ENCODE results near the gene MMAB.

MMAB gene

GRCh38 chr12:109580684-109581333, 7.5 kb upstream of the MMAB start:
- no peak for TF ChIP-seq CTCF (IDR thresholded peaks at IDR 0.05; ENCODE audit: low read length, missing control alignments)

GRCh38 chr12:109580272-109580671, 7.0 kb upstream of the MMAB start:
- H3K4me3 ChIP-seq (replicated peaks; ENCODE audit: low read depth, low read length): no peak overlapping the region
- TF ChIP-seq CTCF (IDR thresholded peaks at IDR 0.05; ENCODE audit: low read length, missing control alignments): no peak
- no peak for DNase-seq (ENCODE audit: low read depth)

More at GRCh38 chr12:109580684-109581333, 7.5 kb upstream of the MMAB start:
- H3K4me3 ChIP-seq (replicated peaks; ENCODE audit: low read depth, low read length): no peak overlapping the region
- DNase-seq (ENCODE audit: low read depth): no peak

GRCh38 chr12:109579639-109580038, 6.3 kb upstream of the MMAB start:
- TF ChIP-seq CTCF (IDR thresholded peaks at IDR 0.05; ENCODE audit: low read length, missing control alignments): no peak
- no peak overlapping the region for H3K4me3 ChIP-seq (replicated peaks; ENCODE audit: low read depth, low read length)
- DNase-seq (ENCODE audit: low read depth): no peak

- H3K4me3 ChIP-seq (replicated peaks; ENCODE audit: low read depth, low read length): no peak overlapping the region
- TF ChIP-seq CTCF (IDR thresholded peaks at IDR 0.05; ENCODE audit: low read length, missing control alignments): no peak
- DNase-seq (ENCODE audit: low read depth): no peak
Observed at GRCh38 chr12:109578330-109578927, 5.1 kb upstream of the MMAB start.

- no peak for DNase-seq (ENCODE audit: low read depth)
- TF ChIP-seq CTCF (IDR thresholded peaks at IDR 0.05; ENCODE audit: low read length, missing control alignments): no peak
- no peak overlapping the region for H3K4me3 ChIP-seq (replicated peaks; ENCODE audit: low read depth, low read length)
Observed at GRCh38 chr12:109577311-109577710, 4.0 kb upstream of the MMAB start.

GRCh38 chr12:109575683-109576082, 2.4 kb upstream of the MMAB start:
- no peak for TF ChIP-seq CTCF (IDR thresholded peaks at IDR 0.05; ENCODE audit: low read length, missing control alignments)
- DNase-seq (ENCODE audit: low read depth): no peak

GRCh38 chr12:109573914-109574244, 575 bp upstream of the MMAB start:
- peak overlapping the region; percentile 88 for H3K4me3 ChIP-seq (replicated peaks; ENCODE audit: low read depth, low read length)
- no peak for DNase-seq (ENCODE audit: low read depth)
- no peak for TF ChIP-seq CTCF (IDR thresholded peaks at IDR 0.05; ENCODE audit: low read length, missing control alignments)

More at GRCh38 chr12:109575683-109576082, 2.4 kb upstream of the MMAB start:
- H3K4me3 ChIP-seq (replicated peaks; ENCODE audit: low read depth, low read length): no peak overlapping the region

Measured in fibroblast of pulmonary artery (primary cell).